Gastroesophageal sphincter (tissue), 3 donors: ENCODE data around the gene PEG3.

ENCODE experiments used
- CTCF ChIP-seq, 4 experiments: fragments of 200-600 bp in 2 of 4; fragments of 450-650 bp in 2 of 4; sonication (generic) in 1 of 4; IDR thresholded peaks; one replicate each; pipeline ENCODE4 v1.5.1; 2017 to 2019; ENCODE audit warnings: antibody characterized with exemption in 4 of 4, mild to moderate bottlenecking in 2 of 4, moderate library complexity in 2 of 4
- POLR2AphosphoS5 ChIP-seq: sonication (generic); formaldehyde crosslinking; IDR thresholded peaks from one replicate; pipeline ENCODE4 v1.6.1; 2017; ENCODE audit warnings: antibody characterized with exemption

- TF ChIP-seq CTCF (IDR thresholded peaks at IDR 0.05), result no peak
- TF ChIP-seq POLR2AphosphoS5, result no peak
Observed at GRCh38 chr19:56848166-56848565, 7.6 kb upstream of the PEG3 start.
